HepG2 (cell line): ENCODE measurements around the gene CBR4.

ENCODE experiments used
- CERS6 ChIP-seq: sonication (generic); formaldehyde crosslinking; IDR thresholded peaks from 2 replicates; pipeline ENCODE4 v1.5.0; 2020; ENCODE audit warnings: missing genetic modification reagents
- FLYWCH1 ChIP-seq: sonication (generic); formaldehyde crosslinking; IDR thresholded peaks from 2 replicates; pipeline ENCODE4 v1.8.1; 2023; ENCODE audit warnings: mild to moderate bottlenecking, missing genetic modification reagents
- KDM5A ChIP-seq: fragments of 200-600 bp; sonication (generic); IDR thresholded peaks from 2 replicates; pipeline ENCODE4 v1.7.0; 2018; ENCODE audit warnings: antibody characterized with exemption, mild to moderate bottlenecking, low read length, borderline replicate concordance
- NR2F2 ChIP-seq: IDR thresholded peaks from 2 replicates; pipeline ENCODE4 v1.6.1; 2012; ENCODE audit warnings: low read depth, inconsistent platforms, borderline replicate concordance
- TEAD2 ChIP-seq: sonication (generic); formaldehyde crosslinking; IDR thresholded peaks from 2 replicates; pipeline ENCODE4 v1.9.0; 2021; ENCODE audit warnings: missing genetic modification reagents
- ZNF550 ChIP-seq: sonication (generic); formaldehyde crosslinking; IDR thresholded peaks from 2 replicates; pipeline ENCODE4 v1.4.0; 2020; ENCODE audit warnings: mild to moderate bottlenecking, missing genetic modification reagents, borderline replicate concordance

- TF ChIP-seq FLYWCH1 (CRISPR knock-in tag) (no peak), KDM5A (no peak), TEAD2 (CRISPR knock-in tag) (no peak), CERS6 (CRISPR knock-in tag) (no peak), NR2F2 (no peak), ZNF550 (CRISPR knock-in tag) (no peak)
These were observed 67.1 kb downstream of the CBR4 start for GRCh38 chr4:168942985-168943384.
